ENCODE measurements around the gene WNT9B. TPM values are rescaled to one million over a fixed set of nuclear protein-coding genes. Genes with fewer than 3 reads are reported as not detected.

The WNT9B gene
- total RNA-seq, 1 experiment from 2014 or later = 0.70 TPM

DNA sequence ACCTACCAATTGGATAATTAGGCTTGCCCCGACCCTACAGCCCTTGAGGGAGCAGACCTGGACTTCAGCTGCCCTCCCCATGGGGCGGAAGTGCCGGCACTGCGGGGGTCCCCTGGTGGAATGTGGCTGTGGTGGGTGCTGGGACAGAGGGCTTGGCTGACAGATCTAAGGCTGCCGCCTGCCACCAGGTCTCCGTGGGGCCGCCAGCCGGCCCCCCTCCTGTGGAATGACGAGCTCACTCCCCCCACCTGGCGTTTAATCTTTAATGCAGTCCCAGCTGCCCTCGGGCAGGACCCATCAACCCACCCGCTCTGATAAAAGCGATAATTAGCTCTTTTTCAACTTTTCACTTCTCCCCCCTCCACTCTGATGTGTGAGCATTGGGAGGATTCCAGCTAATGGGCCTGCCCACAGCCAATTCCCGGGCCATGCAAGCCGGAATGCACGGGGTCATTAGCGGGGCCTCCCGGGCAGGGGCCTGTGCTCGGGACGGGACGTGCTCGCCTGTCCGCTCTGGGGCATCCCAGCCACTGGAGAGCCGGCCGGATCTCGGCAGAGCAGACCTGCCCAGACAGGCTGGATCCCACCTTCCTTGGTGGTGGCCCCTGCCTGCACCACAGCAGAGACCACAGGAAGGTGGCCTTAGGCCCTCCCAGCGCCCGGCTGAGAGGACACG lies 43.2 kb downstream of the WNT9B start:
- Mint-ChIP-seq H3K4me3 (no peak overlapping the region), H3K27ac (no peak overlapping the region), H3K9me3 (peaks cover 0 to 8% of the 10 kb centered on the region in 2 experiments; a peak in 3 of 5 replicates), H3K4me1 (peaks cover 14 to 18% of the 10 kb centered on the region in 2 experiments), H3K27me3 (ENCODE audit: low read depth) (peaks cover 8% of the 10 kb centered on the region), H3K36me3 (ENCODE audit: insufficient read depth in 1 of 3, low read depth in 3 of 3) (no peaks in the 10 kb centered on the region)
- Histone ChIP-seq H3K27ac (ENCODE audit: insufficient read length, low read depth, low read length) (no peak overlapping the region), H4K5ac (ENCODE audit: insufficient read length, low read depth, low read length) (no peak overlapping the region), H3K56ac (ENCODE audit: insufficient read length, low read depth, low read length) (no peak overlapping the region), H3K14ac (ENCODE audit: insufficient read depth, low read length) (no peak overlapping the region), H3K79me2 (ENCODE audit: insufficient read depth, low read length) (no peaks in the 10 kb centered on the region), H3K23ac (ENCODE audit: insufficient read length, low read depth, low read length) (no peak overlapping the region), H2BK12ac (ENCODE audit: insufficient read length, low read depth, low read length) (no peak overlapping the region), H3K4me2 (ENCODE audit: insufficient read depth, insufficient read length, low read length) (no peak overlapping the region), H2AFZ (ENCODE audit: low read length) (no peak overlapping the region), H2AK5ac (ENCODE audit: insufficient read length, low read length) (no peak overlapping the region), H2BK5ac (ENCODE audit: insufficient read length, low read length) (no peak overlapping the region), H3K4ac (ENCODE audit: low read depth, low read length) (no peak overlapping the region), H4K91ac (ENCODE audit: insufficient read length, low read depth, low read length) (no peak overlapping the region), H2BK20ac (ENCODE audit: low read depth, low read length, poor library complexity, severe bottlenecking) (no peak overlapping the region), H3K23me2 (ENCODE audit: insufficient read length, low read depth, low read length, poor library complexity, severe bottlenecking) (no peaks in the 10 kb centered on the region), H3K4me1 (ENCODE audit: insufficient read depth, low read length) (no peaks in the 10 kb centered on the region), H2BK120ac (ENCODE audit: low read depth, low read length, poor library complexity, severe bottlenecking) (no peak overlapping the region), H2BK15ac (ENCODE audit: low read depth, low read length) (no peak overlapping the region), H3T11ph (ENCODE audit: low read length) (no peak overlapping the region), H3K18ac (ENCODE audit: insufficient read length, low read depth, low read length) (no peak overlapping the region), H4K8ac (replicated peaks; ENCODE audit: insufficient read length, low read depth, low read length) (no peak overlapping the region), H3K79me1 (ENCODE audit: insufficient read depth, low read depth, low read length, poor library complexity, severe bottlenecking) (no peaks in the 10 kb centered on the region), H4K20me1 (ENCODE audit: control insufficient read depth, insufficient read depth, insufficient read length) (peaks cover 2% of the 10 kb centered on the region), H3K9me3 (ENCODE audit: control insufficient read depth, low read depth, low read length) (no peaks in the 10 kb centered on the region), H3K9ac (ENCODE audit: extremely low read depth, insufficient read length, low read length) (no peak overlapping the region), H3K27me3 (ENCODE audit: insufficient read depth, low read length) (no peaks in the 10 kb centered on the region)
- WGBS (ENCODE audit: extremely low coverage, insufficient read length, low lambda C conversion rate) = no CpG with 5 or more reads among the region's 29 CpGs
- TF ChIP-seq, protein P1, sequence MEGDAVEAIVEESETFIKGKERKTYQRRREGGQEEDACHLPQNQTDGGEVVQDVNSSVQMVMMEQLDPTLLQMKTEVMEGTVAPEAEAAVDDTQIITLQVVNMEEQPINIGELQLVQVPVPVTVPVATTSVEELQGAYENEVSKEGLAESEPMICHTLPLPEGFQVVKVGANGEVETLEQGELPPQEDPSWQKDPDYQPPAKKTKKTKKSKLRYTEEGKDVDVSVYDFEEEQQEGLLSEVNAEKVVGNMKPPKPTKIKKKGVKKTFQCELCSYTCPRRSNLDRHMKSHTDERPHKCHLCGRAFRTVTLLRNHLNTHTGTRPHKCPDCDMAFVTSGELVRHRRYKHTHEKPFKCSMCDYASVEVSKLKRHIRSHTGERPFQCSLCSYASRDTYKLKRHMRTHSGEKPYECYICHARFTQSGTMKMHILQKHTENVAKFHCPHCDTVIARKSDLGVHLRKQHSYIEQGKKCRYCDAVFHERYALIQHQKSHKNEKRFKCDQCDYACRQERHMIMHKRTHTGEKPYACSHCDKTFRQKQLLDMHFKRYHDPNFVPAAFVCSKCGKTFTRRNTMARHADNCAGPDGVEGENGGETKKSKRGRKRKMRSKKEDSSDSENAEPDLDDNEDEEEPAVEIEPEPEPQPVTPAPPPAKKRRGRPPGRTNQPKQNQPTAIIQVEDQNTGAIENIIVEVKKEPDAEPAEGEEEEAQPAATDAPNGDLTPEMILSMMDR (conservative IDR thresholded peaks at IDR 0.05) = no peak
- DNase-seq = peak; percentile 70
